Stomach (tissue), 9 donors: ENCODE measurements around the gene DENND4A. TPM values are rescaled to one million over a fixed set of nuclear protein-coding genes. Genes with fewer than 3 reads are reported as not detected.

Experiments
- DNase-seq, 2 donors: peaks; one replicate each; pipeline versions ENCODE4 v3.0.0 to v3.0.0-alpha.2; 2013 to 2019
- H3K27ac ChIP-seq, 5 donors: fragments of 200-600 bp in 4 of 5; sonication (generic) in 4 of 5; one replicate each; pipeline ENCODE4 v1.5.1; 2013 to 2019; ENCODE audit warnings: mild to moderate bottlenecking in 1 of 5, moderate library complexity in 1 of 5
- H3K27me3 ChIP-seq, 3 donors: fragments of 200-600 bp; sonication (generic); one replicate each; pipeline ENCODE4 v1.5.1; 2017 to 2019; ENCODE audit warnings: mixed run types in 1 of 3
- H3K36me3 ChIP-seq, 4 donors: fragments of 200-600 bp; sonication (generic); 1 replicate in 3 of 4; 2 replicates in 1 of 4; pipeline ENCODE4 v1.5.1; 2016 to 2019
- H3K4me1 ChIP-seq, 4 donors: fragments of 200-600 bp; sonication (generic); one replicate each; pipeline ENCODE4 v1.5.1; 2016 to 2019
- H3K4me3 ChIP-seq, 4 donors: fragments of 200-600 bp; sonication (generic) in 3 of 4; one replicate each; pipeline ENCODE4 v1.5.1; 2016 to 2019; ENCODE audit warnings: mild to moderate bottlenecking in 1 of 4
- H3K9me3 ChIP-seq, 4 donors: fragments of 200-600 bp; sonication (generic); one replicate each; pipeline ENCODE4 v1.5.1; 2016 to 2019
- EP300 ChIP-seq: sonication (generic); formaldehyde crosslinking; IDR thresholded peaks from one replicate; pipeline ENCODE4 v1.6.1; 2017; ENCODE audit warnings: antibody characterized with exemption
- POLR2A ChIP-seq, 4 donors: fragments of 450-650 bp; IDR thresholded peaks; one replicate each; pipeline ENCODE4 v1.6.1; 2016; ENCODE audit warnings: antibody characterized with exemption in 4 of 4, control low read depth in 2 of 4, mild to moderate bottlenecking in 1 of 4, moderate library complexity in 1 of 4
- POLR2AphosphoS5 ChIP-seq, 3 donors: sonication (generic); formaldehyde crosslinking; IDR thresholded peaks; one replicate each; pipeline ENCODE4 v1.6.1; 2016; ENCODE audit warnings: antibody characterized with exemption in 3 of 3
- WGBS, 5 donors: extraction: QIAGEN DNeasy Blood & Tissue Kit in 3 of 5; methylation state at CpG; one replicate each; pipeline versions ENCODE4 v1.1.5 to v1.1.7; 2013 to 2018; 5-methylcytosine and 5-hydroxymethylcytosine counted together
- intact Hi-C: fragments of 100-400 bp; cut with DNase I; formaldehyde crosslinking; loops from one replicate; pipeline ENCODE4 v1.15.1; 2023; ENCODE audit warnings: low total_unique reads
- polyA plus RNA-seq, 3 donors: library from polyadenylated mRNA; stranded (reverse); fragments of 200-250 nt; gene quantifications; one replicate each; pipeline ENCODE4 v1.2.3, GENCODE V29; 2013
- total RNA-seq, 5 donors: library from RNA; depleted of rRNA; stranded (reverse); fragments of >200 nt; gene quantifications; one replicate each; pipeline versions ENCODE4 v1.1.0 to v1.2.3, GENCODE V29; 2014 to 2016
- TF ChIP-seq, protein P1 (sequence below), 7 experiments: fragments of 450-650 bp in 4 of 7; fragments of 200-600 bp in 3 of 7; sonication (generic) in 3 of 7; IDR thresholded peaks; one replicate each; pipeline ENCODE4 v1.5.1; 2016 to 2019; ENCODE audit warnings: antibody characterized with exemption in 7 of 7, control low read depth in 2 of 7, mild to moderate bottlenecking in 1 of 7
- donor health status: healthy with polysubstance abuse.
- donor health status: Bipolar disorder and iron deficiency.
- donor health status: healthy.

The DENND4A gene
- total and polyA plus RNA-seq, 8 donors, result 5.0 to 60.6 (median 24.2) TPM

DNA sequence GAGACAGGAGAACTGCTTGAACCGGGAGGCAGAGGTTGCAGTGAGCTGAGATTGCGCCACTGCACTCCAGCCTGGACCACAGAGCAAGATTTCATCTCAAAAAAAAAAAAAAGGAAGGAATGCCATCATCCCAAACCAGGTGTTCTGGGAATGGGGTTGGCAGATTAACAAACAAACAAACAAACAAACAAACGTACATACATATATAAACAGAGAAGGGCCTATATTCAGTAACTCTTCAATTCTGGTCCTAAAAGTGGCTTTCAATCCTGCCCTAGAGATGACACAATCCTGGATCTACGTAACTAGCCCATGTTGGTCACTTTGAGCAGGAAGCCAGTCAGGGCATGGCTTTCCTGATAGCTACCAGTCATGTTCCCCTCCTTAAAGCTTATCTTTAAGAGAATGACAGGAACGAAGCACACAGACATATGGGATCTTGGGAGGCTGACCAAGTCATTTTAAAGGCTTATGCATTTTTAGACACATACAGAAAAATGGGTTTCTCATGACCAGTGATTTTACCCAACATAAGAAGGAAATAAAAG, 47.3 kb upstream of the DENND4A start:
- Histone ChIP-seq H3K27me3 (no peaks in the 10 kb centered on the region), H3K36me3 (no peaks in the 10 kb centered on the region), H3K27ac (no peak overlapping the region), H3K9me3 (no peaks in the 10 kb centered on the region), H3K4me1 (peaks cover 0 to 30% (median 5%) of the 10 kb centered on the region in 4 donors), H3K4me3 (no peak overlapping the region)
- TF ChIP-seq POLR2A (IDR thresholded peaks at IDR 0.05) (no peak), POLR2AphosphoS5 (IDR thresholded peaks at IDR 0.05) (no peak), EP300 (no peak)
- TF ChIP-seq, protein P1, sequence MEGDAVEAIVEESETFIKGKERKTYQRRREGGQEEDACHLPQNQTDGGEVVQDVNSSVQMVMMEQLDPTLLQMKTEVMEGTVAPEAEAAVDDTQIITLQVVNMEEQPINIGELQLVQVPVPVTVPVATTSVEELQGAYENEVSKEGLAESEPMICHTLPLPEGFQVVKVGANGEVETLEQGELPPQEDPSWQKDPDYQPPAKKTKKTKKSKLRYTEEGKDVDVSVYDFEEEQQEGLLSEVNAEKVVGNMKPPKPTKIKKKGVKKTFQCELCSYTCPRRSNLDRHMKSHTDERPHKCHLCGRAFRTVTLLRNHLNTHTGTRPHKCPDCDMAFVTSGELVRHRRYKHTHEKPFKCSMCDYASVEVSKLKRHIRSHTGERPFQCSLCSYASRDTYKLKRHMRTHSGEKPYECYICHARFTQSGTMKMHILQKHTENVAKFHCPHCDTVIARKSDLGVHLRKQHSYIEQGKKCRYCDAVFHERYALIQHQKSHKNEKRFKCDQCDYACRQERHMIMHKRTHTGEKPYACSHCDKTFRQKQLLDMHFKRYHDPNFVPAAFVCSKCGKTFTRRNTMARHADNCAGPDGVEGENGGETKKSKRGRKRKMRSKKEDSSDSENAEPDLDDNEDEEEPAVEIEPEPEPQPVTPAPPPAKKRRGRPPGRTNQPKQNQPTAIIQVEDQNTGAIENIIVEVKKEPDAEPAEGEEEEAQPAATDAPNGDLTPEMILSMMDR (IDR thresholded peaks at IDR 0.05), result no peak
- intact Hi-C loops, result no loop called here
- 79 to 85% (median 83%) methylated on average over 5 of the region's 5 CpGs for WGBS, 5 donors
- no peak for DNase-seq

DNA sequence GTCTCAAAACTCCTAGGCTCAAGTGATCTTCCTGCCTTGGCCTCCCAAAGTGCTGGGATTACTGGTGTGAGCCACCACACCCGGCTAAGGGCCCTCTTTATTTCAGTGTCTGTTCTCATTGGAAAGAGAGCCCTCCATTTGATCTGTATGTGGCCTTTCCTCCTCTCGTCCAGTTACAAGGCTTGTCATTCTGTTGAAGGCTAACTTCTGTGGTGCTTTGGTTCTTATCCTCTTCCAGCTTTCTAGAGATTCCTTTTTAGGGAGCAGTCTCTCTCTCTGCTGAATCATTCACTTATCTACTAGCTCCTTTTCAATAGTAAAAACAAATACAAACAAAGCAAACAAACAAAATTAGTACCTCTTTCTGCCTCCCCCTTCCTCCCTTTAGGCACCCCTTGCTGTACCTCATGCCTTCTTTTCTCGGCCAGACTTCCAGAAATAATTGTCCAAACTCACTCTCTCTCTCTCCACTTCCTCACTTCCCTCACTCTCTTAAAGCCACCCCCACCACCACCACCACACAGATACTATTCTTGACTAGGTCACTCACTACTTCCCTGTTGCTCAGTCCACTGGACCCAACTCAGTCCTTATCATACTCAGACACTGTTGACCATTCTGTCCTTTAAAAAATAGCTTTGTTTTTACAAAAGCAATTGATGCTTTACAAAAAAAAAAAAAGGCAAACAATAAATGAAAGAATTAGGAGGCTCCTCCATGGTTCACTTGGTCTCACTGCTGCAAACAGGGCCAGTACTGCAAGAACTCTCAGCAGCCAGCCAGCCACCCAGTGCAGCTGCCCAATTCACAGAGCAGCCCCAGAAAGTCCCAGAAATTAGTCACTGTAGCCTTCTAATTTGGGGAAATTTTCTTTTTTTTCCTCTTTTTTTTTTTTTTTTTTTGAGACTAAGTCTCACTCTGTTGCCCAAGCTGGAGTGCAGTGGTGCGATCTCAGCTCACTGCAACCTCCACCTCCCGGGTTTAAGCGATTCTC, 45.5 kb upstream of the DENND4A start:
- peaks cover 14 to 48% (median 23%) of the 10 kb centered on the region in 4 donors for H3K4me1 ChIP-seq
- no peaks in the 10 kb centered on the region for H3K9me3 ChIP-seq
- DNase-seq, result peak in 1 of 2 donors; percentile 20
- TF ChIP-seq EP300 (no peak), POLR2A (IDR thresholded peaks at IDR 0.05) (no peak), POLR2AphosphoS5 (IDR thresholded peaks at IDR 0.05) (no peak)
- TF ChIP-seq, protein P1 (IDR thresholded peaks at IDR 0.05), result no peak
- no peaks in the 10 kb centered on the region for H3K36me3 ChIP-seq
- intact Hi-C loops, result no loop called here
- peak overlapping the region in 1 of 5 donors; percentile 41 for H3K27ac ChIP-seq
- no peaks in the 10 kb centered on the region for H3K27me3 ChIP-seq
- no peak overlapping the region for H3K4me3 ChIP-seq
- 79 to 84% (median 83%) methylated on average over 6 of the region's 6 CpGs for WGBS, 5 donors

DNA sequence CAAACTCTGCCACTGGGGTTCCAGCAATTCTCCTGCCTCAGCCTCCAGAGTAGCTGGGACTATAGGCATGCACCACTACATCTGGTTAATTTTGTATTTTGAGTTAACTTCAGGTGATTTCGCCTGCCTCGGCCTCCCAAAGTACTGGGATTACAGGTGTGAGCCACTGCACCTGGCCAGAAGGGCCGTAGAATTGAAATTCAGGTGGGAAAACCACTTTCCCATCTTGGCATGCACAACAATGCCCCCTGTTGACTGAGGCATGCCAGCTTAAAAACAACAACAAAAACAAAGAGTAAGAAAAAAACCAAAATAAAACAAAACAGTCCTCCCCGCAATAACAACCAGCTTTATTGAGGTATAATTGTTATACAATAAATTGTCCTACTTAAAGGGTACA, 44.6 kb upstream of the DENND4A start:
- Histone ChIP-seq H3K9me3 (no peaks in the 10 kb centered on the region), H3K4me1 (peaks cover 23 to 58% (median 31%) of the 10 kb centered on the region in 4 donors), H3K27me3 (no peaks in the 10 kb centered on the region), H3K27ac (no peak overlapping the region), H3K36me3 (no peaks in the 10 kb centered on the region), H3K4me3 (no peak overlapping the region)
- DNase-seq, result no peak
- TF ChIP-seq EP300 (no peak), POLR2A (IDR thresholded peaks at IDR 0.05) (no peak), POLR2AphosphoS5 (IDR thresholded peaks at IDR 0.05) (no peak)
- TF ChIP-seq, protein P1 (IDR thresholded peaks at IDR 0.05), result no peak
- intact Hi-C loops, result no loop called here
- 87 to 93% (median 91%) methylated on average over 4 of the region's 4 CpGs for WGBS, 5 donors

DNA sequence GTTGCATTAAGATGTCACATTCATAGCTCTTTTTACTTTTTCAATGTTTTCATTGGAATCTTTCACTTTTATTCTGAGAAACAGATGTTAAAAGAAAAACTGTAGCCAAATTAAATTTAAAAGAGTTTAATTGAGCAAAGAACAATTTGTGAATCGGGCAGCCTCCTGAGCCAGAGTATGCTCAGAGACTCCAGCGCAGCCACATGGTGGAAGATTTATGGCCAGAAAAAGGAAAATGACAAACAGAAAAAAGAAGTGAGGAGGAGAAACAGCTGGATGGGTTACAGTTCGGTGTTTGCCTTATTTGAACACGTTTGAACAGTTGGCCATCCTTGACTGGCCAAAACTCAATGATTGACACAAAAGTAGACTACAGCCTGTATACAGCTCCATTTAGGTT, 43.4 kb upstream of the DENND4A start:
- no peaks in the 10 kb centered on the region for H3K9me3 ChIP-seq
- H3K27me3 ChIP-seq, result no peaks in the 10 kb centered on the region
- 66 to 81% (median 69%) methylated on average over 4 of the region's 4 CpGs for WGBS, 5 donors
- no peak overlapping the region for H3K4me3 ChIP-seq
- peak overlapping the region in 1 of 5 donors; percentile 20 for H3K27ac ChIP-seq
- no peaks in the 10 kb centered on the region for H3K36me3 ChIP-seq
- intact Hi-C loops, result no loop called here
- DNase-seq, result peak in 1 of 2 donors; percentile 31
- peaks cover 26 to 54% (median 34%) of the 10 kb centered on the region in 4 donors for H3K4me1 ChIP-seq
- TF ChIP-seq POLR2A (IDR thresholded peaks at IDR 0.05) (no peak), POLR2AphosphoS5 (IDR thresholded peaks at IDR 0.05) (no peak), EP300 (no peak)
- TF ChIP-seq, protein P1 (IDR thresholded peaks at IDR 0.05), result no peak
